PFSK-1 (cell line): ENCODE results near the gene LARP1B.

Experiments used
- FOXP2 ChIP-seq: optimal IDR thresholded peaks from 2 replicates; pipeline ENCODE3; 2011; ENCODE audit warnings: borderline replicate concordance, control low read depth, inconsistent platforms; ENCODE audit not compliant: insufficient read depth; ENCODE audit errors: extremely low read length, extremely low read depth
- POLR2AphosphoS5 ChIP-seq: IDR thresholded peaks from 2 replicates; pipeline ENCODE4 v1.6.1; 2012; ENCODE audit warnings: low read depth, mild to moderate bottlenecking, control low read depth, low read length, moderate library complexity
- REST ChIP-seq, 2 experiments: IDR thresholded peaks; 2 replicates each; pipeline versions ENCODE4 v1.6.1 to v1.8.0; 2011 to 2012; ENCODE audit warnings: low read depth in 2 of 2, low read length in 2 of 2, control low read depth in 1 of 2, inconsistent platforms in 1 of 2, mild to moderate bottlenecking in 1 of 2, moderate library complexity in 1 of 2; ENCODE audit not compliant: insufficient read depth in 1 of 2
- SIN3A ChIP-seq: IDR thresholded peaks from 2 replicates; pipeline ENCODE4 v1.6.1; 2012; ENCODE audit warnings: mild to moderate bottlenecking, low read length, moderate library complexity, borderline replicate concordance; ENCODE audit not compliant: insufficient read depth
- TAF1 ChIP-seq: IDR thresholded peaks from 2 replicates; pipeline ENCODE4 v1.6.1; 2012; ENCODE audit warnings: low read length, control low read depth, borderline replicate concordance; ENCODE audit not compliant: insufficient read depth

DNA sequence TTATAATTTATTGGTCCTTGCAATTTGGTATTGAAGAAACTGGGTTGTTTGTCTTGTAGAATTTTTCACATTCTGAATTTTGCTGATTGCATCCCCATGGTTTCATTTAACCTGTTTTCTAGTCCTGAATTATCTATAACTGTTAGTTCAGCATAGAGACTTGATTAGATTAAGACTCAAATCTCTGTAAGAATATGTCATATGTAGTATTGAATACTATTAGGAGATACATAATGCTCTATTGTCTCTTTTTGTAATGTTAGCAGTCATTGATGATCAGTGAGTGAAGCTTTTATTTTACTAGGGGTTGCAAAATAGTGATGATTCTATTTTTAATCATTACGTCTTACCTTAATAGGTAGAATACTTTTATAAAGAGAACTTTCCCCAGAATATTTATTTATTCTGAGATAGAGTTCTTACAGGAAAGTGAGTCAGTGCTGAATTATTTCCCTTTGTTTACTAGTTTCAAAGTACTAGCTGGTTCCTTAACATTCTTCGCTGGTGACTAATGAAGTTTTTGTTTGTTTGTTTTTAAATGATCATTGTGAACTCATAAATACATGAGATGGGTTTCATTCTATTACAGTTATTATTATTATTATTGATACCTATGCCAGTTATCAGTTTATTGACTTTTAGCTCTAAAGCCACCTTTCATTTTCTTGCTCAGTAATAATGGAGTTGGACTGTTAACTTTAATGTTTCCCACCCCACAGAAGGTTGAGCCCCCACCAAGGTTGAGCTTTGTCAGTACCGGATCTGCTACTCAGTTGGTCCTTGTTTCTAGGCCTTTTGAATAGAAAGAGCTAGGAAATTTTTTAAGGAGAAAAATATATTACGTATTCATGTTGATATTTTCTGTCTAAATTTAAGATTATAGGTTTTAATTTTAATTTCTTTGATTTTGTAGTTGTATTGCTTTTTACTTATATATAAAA is 102.3 kb downstream of the LARP1B start:
- TF ChIP-seq REST (IDR thresholded peaks at IDR 0.05; ENCODE audit: insufficient read depth in 1 of 2, low read depth in 2 of 2, low read length in 2 of 2) (no peak), POLR2AphosphoS5 (no peak), SIN3A (no peak), TAF1 (no peak), FOXP2 (no peak)
